Sigmoid colon (tissue), 7 donors: ENCODE measurements around the gene CALU. TPM values are rescaled to one million over a fixed set of nuclear protein-coding genes. Genes with fewer than 3 reads are reported as not detected.

Experiments
- DNase-seq: peaks from one replicate; pipeline ENCODE4 v3.0.0-alpha.2; 2019
- H3K27ac ChIP-seq, 4 donors: fragments of 200-600 bp; sonication (generic); one replicate each; pipeline ENCODE4 v1.5.1; 2016 to 2019; ENCODE audit warnings: mild to moderate bottlenecking in 1 of 4
- H3K27me3 ChIP-seq, 3 donors: fragments of 200-600 bp; sonication (generic); one replicate each; pipeline ENCODE4 v1.5.1; 2019; ENCODE audit warnings: mild to moderate bottlenecking in 1 of 3
- H3K36me3 ChIP-seq, 4 donors: fragments of 200-600 bp; sonication (generic); one replicate each; pipeline ENCODE4 v1.5.1; 2016 to 2019
- H3K4me1 ChIP-seq, 4 donors: fragments of 200-600 bp; sonication (generic); one replicate each; pipeline ENCODE4 v1.5.1; 2017 to 2019
- H3K4me3 ChIP-seq, 4 donors: fragments of 200-600 bp; sonication (generic); one replicate each; pipeline ENCODE4 v1.5.1; 2017 to 2019; ENCODE audit warnings: mild to moderate bottlenecking in 2 of 4, moderate library complexity in 1 of 4
- H3K9me3 ChIP-seq, 4 donors: fragments of 200-600 bp in 3 of 4; sonication (generic) in 3 of 4; one replicate each; pipeline versions ENCODE4 v1.5.1 to v1.6.1; 2013 to 2019
- CTCF ChIP-seq, 4 experiments: fragments of 450-650 bp in 3 of 4; fragments of 200-600 bp in 1 of 4; IDR thresholded peaks; one replicate each; pipeline ENCODE4 v1.5.1; 2016 to 2019; ENCODE audit warnings: antibody characterized with exemption in 4 of 4, mild to moderate bottlenecking in 3 of 4, moderate library complexity in 2 of 4
- EP300 ChIP-seq, 4 donors: sonication (generic); formaldehyde crosslinking; IDR thresholded peaks; one replicate each; pipeline ENCODE4 v1.6.1; 2017; ENCODE audit warnings: antibody characterized with exemption in 4 of 4
- POLR2A ChIP-seq, 2 donors: fragments of 450-650 bp; IDR thresholded peaks; one replicate each; pipeline ENCODE4 v1.6.1; 2016; ENCODE audit warnings: antibody characterized with exemption in 2 of 2, mild to moderate bottlenecking in 2 of 2, moderate library complexity in 2 of 2
- POLR2AphosphoS5 ChIP-seq, 4 donors: sonication (generic); formaldehyde crosslinking; IDR thresholded peaks; one replicate each; pipeline ENCODE4 v1.6.1; 2017; ENCODE audit warnings: antibody characterized with exemption in 4 of 4
- WGBS, 2 donors: extraction: QIAGEN DNeasy Blood & Tissue Kit; methylation state at CpG; one replicate each; pipeline ENCODE4 v1.1.7; 2013; 5-methylcytosine and 5-hydroxymethylcytosine counted together
- intact Hi-C: fragments of 100-400 bp; cut with DNase I; formaldehyde crosslinking; loops from one replicate; pipeline ENCODE4 v1.15.1; 2023
- polyA plus RNA-seq, 3 donors: library from polyadenylated mRNA; stranded (reverse); fragments of 200-250 nt; gene quantifications; one replicate each; pipeline ENCODE4 v1.2.3, GENCODE V29; 2013
- total RNA-seq, 4 donors: library from RNA; depleted of rRNA; stranded (reverse); fragments of >200 nt; gene quantifications; one replicate each; pipeline ENCODE4 v1.1.0, GENCODE V29; 2016
- donor health status: healthy with polysubstance abuse.
- donor health status: Bipolar disorder and iron deficiency.
- donor health status: healthy.

Gene CALU
- total and polyA plus RNA-seq, 7 donors = 14.4 to 250 (median 153) TPM

DNA sequence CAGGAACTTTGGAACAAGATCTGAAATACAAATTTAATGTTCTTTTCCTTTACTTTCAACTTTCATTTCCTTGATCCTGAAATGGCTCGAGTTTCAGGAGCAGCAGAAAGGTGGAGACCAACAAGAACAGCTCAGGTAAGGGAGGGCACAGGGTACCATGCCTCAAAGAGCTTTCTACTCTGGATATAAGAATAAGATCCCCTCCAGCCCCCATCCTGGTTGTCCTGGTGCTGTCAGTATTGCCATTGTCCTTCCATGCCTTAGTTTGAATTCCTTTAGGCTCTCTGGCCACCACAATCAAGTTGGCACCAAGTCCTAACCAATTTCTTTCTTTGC lies 12.5 kb upstream of the CALU start:
- intact Hi-C loops = no loop called here
- Histone ChIP-seq H3K9me3 (no peaks in the 10 kb centered on the region), H3K27me3 (no peaks in the 10 kb centered on the region), H3K4me3 (no peak overlapping the region), H3K27ac (no peak overlapping the region), H3K4me1 (no peaks in the 10 kb centered on the region), H3K36me3 (no peaks in the 10 kb centered on the region)
- TF ChIP-seq EP300 (IDR thresholded peaks at IDR 0.05) (no peak), POLR2A (IDR thresholded peaks at IDR 0.05) (no peak), CTCF (IDR thresholded peaks at IDR 0.05) (no peak)
- WGBS, 2 donors = 17 to 49% methylated on average over 1 of the region's 1 CpG
- DNase-seq = no peak

GRCh38 chr7:128727239-128727638 lies 11.9 kb upstream of the CALU start:
- no peak for TF ChIP-seq CTCF (IDR thresholded peaks at IDR 0.05)
- TF ChIP-seq EP300 (IDR thresholded peaks at IDR 0.05) = no peak
- no peak for TF ChIP-seq POLR2A (IDR thresholded peaks at IDR 0.05)
- TF ChIP-seq POLR2AphosphoS5 (IDR thresholded peaks at IDR 0.05) = no peak
- intact Hi-C loops = no loop called here
- WGBS, 2 donors = 93 to 94% methylated on average over 4 of the region's 4 CpGs

DNA sequence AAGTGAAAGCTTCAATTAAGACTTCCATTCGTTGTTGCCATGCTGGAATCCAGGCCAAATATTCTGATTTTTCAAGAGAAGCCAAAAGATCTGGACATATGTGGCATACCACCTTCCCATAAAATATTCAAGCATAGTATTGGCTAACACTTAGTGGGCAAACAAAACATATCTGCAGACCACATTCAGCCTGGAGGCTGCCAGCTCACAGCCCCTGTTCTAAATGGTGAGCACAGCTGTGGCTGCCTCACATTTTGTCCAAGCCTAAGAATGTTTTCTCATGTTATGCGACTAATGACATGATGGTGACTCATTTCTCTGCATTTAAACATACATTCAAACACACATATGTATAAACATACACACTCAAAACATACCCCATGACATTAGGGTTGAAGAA lies 10.6 kb upstream of the CALU start:
- no peak overlapping the region for H3K27ac ChIP-seq
- no peaks in the 10 kb centered on the region for H3K27me3 ChIP-seq
- H3K4me1 ChIP-seq = no peaks in the 10 kb centered on the region
- H3K36me3 ChIP-seq = no peaks in the 10 kb centered on the region
- intact Hi-C loops = no loop called here
- DNase-seq = no peak
- TF ChIP-seq POLR2AphosphoS5 (IDR thresholded peaks at IDR 0.05) = no peak
- no peak for TF ChIP-seq EP300 (IDR thresholded peaks at IDR 0.05)
- TF ChIP-seq POLR2A (IDR thresholded peaks at IDR 0.05) = no peak
- TF ChIP-seq CTCF (IDR thresholded peaks at IDR 0.05) = no peak
- 52 to 78% methylated on average over 2 of the region's 2 CpGs for WGBS, 2 donors
- no peaks in the 10 kb centered on the region for H3K9me3 ChIP-seq
- H3K4me3 ChIP-seq = no peak overlapping the region

More at GRCh38 chr7:128727239-128727638, 11.9 kb upstream of the CALU start:
- no peaks in the 10 kb centered on the region for H3K9me3 ChIP-seq
- no peaks in the 10 kb centered on the region for H3K36me3 ChIP-seq
- H3K27me3 ChIP-seq = no peaks in the 10 kb centered on the region
- H3K4me1 ChIP-seq = no peaks in the 10 kb centered on the region
- H3K27ac ChIP-seq = no peak overlapping the region
- no peak for DNase-seq
- no peak overlapping the region for H3K4me3 ChIP-seq

- DNase-seq = no peak
- H3K27me3 ChIP-seq = no peaks in the 10 kb centered on the region
- 87 to 90% methylated on average over 4 of the region's 4 CpGs for WGBS, 2 donors
- H3K9me3 ChIP-seq = no peaks in the 10 kb centered on the region
- no peaks in the 10 kb centered on the region for H3K36me3 ChIP-seq
- no peaks in the 10 kb centered on the region for H3K4me1 ChIP-seq
- TF ChIP-seq CTCF (IDR thresholded peaks at IDR 0.05) (no peak), EP300 (IDR thresholded peaks at IDR 0.05) (no peak), POLR2A (IDR thresholded peaks at IDR 0.05) (no peak), POLR2AphosphoS5 (IDR thresholded peaks at IDR 0.05) (no peak)
- intact Hi-C loops = no loop called here
- H3K4me3 ChIP-seq = no peak overlapping the region
- H3K27ac ChIP-seq = no peak overlapping the region
Measured at GRCh38 chr7:128729494-128729893, 9.7 kb upstream of the CALU start.

- Histone ChIP-seq H3K36me3 (no peaks in the 10 kb centered on the region), H3K27ac (no peak overlapping the region), H3K4me1 (no peaks in the 10 kb centered on the region), H3K27me3 (no peaks in the 10 kb centered on the region), H3K4me3 (no peak overlapping the region), H3K9me3 (no peaks in the 10 kb centered on the region)
- WGBS, 2 donors = 85 to 88% methylated on average over 8 of the region's 8 CpGs
- no peak for DNase-seq
- TF ChIP-seq EP300 (IDR thresholded peaks at IDR 0.05) = no peak
- TF ChIP-seq POLR2A (IDR thresholded peaks at IDR 0.05) = no peak
- no peak for TF ChIP-seq POLR2AphosphoS5 (IDR thresholded peaks at IDR 0.05)
- no peak for TF ChIP-seq CTCF (IDR thresholded peaks at IDR 0.05)
- intact Hi-C loops = no loop called here
Measured at GRCh38 chr7:128731184-128731583, 8.0 kb upstream of the CALU start.
